ENCODE measurements around the gene OR4K14.
"Not testable (repeated sequence)": the region's sequence is repeated elsewhere in the genome, so short reads cannot be mapped to it uniquely, and the experiment has no call there.

The OR4K14 gene, protein sequence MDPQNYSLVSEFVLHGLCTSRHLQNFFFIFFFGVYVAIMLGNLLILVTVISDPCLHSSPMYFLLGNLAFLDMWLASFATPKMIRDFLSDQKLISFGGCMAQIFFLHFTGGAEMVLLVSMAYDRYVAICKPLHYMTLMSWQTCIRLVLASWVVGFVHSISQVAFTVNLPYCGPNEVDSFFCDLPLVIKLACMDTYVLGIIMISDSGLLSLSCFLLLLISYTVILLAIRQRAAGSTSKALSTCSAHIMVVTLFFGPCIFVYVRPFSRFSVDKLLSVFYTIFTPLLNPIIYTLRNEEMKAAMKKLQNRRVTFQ

GRCh38 chr14:20019257-20019865 is at the start of gene OR4K14:
TSS of gene OR4K14 (minus strand) at chr14:20019307. CDS start at chr14:20015193, 4,114 bp downstream.
- in situ Hi-C loops (cut with MboI; ENCODE audit: low sequenced_read_pairs) = no loop called here

DNA sequence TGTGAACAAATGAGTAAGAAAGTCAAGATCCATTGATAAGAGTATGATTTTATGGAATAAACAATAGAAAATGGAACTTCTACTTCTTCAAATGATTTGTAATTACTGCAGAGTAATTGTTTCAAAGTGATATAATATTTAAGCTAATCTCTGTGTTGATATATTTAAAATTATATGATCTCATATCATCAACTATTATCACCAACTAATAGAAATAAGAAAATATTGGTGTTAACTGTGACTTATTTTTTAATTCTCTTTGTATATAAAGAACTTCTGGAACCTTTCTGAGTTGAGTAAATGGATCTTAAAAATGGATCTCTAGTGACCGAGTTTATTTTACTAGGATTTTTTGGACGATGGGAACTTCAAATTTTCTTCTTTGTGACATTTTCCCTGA is 40.6 kb upstream of the OR4K14 start, which contains the start of gene OR4L1:
OR4L1 (plus strand) TSS at position 301 of the 400 bp plus-strand sequence; CDS start at position 301, 0 bp downstream.
- in situ Hi-C loops (cut with MboI; ENCODE audit: low sequenced_read_pairs) = no loop called here

- in situ Hi-C loops (cut with MboI; ENCODE audit: low sequenced_read_pairs) = no loop called here
Measured at GRCh38 chr14:20048202-20048601, 29.1 kb upstream of the OR4K14 start.

- in situ Hi-C loops (cut with MboI; ENCODE audit: low sequenced_read_pairs) = no loop called here
Measured at GRCh38 chr14:20044243-20044642, 25.1 kb upstream of the OR4K14 start.

DNA sequence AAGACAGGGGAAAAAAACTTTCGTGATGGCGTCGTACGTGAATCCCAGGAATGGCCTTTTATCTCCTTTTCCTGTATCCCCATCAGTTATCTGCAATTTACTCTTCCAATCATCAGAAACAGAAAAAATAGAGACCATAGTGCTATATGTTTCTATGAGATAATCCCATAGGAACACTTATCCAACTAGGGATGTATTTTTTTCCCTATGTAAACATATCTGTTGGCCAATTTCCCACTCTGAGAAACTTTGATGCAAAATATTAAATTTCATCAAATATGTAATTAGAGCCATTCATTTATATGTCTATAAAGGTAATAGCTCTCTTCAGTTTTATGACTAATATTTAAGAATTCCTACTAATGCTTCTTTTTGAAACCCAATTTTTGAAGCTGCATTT is 16.8 kb upstream of the OR4K14 start, which contains the start of gene OR4K13:
OR4K13 (minus strand) TSS at position 101 of the 400 bp plus-strand sequence. CDS start 1,280 bp downstream, outside the sequence.
- in situ Hi-C loops (cut with MboI; ENCODE audit: low sequenced_read_pairs) = no loop called here

GRCh38 chr14:20035449-20035848 is 16.3 kb upstream of the OR4K14 start:
- in situ Hi-C loops (cut with MboI; ENCODE audit: low sequenced_read_pairs) = no loop called here

DNA sequence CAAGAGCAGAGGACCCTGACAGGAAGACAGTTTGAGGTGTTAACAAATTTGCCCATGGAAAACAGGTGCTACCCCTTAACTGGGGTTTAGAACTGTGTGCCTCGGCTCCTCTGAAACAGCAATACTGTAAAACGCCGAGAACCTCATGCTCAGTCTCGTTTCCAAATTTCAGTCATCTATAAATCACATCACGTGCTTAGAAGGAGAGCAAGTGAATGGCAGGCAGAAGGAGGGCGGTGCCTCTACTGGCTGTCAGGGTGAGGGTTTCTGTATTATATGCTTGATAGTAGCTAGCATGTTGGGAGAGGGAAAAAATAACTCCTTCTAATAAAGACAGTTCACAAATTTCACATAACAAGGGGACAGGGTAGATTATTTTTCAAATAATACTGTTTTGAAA is 12.0 kb upstream of the OR4K14 start:
- in situ Hi-C loops (cut with MboI; ENCODE audit: low sequenced_read_pairs) = no loop called here

DNA sequence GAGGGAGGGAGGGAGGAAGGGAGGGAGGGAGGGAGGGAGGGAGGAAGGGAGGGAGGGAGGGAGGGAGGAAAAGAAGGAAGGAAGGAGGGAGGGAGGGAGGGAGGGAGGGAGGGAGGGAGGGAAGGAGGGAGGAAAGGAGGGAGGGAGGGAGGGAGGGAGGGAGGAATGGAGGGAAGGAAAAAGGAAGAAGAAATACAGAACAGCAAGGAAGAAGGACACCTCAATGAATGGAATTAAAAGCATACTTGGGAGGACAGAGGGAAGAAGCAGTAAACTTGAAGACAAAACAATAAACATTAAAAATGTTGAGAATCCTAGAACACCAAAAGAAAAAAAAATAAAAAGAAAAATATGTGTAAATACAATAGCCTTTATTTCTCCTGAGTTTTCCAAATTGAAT is 11.0 kb downstream of the OR4K14 start:
- in situ Hi-C loops (cut with MboI; ENCODE audit: low sequenced_read_pairs) = no loop called here

GRCh38 chr14:20002319-20002718 is 16.8 kb downstream of the OR4K14 start:
- in situ Hi-C loops (cut with MboI; ENCODE audit: low sequenced_read_pairs) = no loop called here

DNA sequence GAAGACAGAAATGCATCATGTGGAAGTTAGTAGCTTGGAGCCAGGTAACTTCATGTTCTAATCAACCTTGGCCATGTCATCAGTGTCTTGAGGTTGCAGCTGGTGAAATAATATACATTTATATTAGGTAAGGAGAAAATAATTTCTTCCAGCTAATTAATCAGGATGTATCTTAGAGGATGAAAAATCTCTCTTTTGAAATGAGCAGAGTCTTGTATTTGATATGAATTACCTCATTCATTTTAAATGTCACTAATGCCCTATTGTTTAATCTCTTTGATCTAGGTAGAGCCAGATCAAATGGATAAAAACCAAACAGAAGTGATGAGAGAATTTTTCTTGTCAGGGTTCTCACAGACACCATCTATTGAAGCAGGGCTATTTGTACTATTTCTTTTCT is 17.2 kb downstream of the OR4K14 start, which contains the start of gene OR4Q2:
OR4Q2 (plus strand) TSS at position 301 of the 400 bp plus-strand sequence.
- in situ Hi-C loops (cut with MboI; ENCODE audit: low sequenced_read_pairs) = no loop called here

DNA sequence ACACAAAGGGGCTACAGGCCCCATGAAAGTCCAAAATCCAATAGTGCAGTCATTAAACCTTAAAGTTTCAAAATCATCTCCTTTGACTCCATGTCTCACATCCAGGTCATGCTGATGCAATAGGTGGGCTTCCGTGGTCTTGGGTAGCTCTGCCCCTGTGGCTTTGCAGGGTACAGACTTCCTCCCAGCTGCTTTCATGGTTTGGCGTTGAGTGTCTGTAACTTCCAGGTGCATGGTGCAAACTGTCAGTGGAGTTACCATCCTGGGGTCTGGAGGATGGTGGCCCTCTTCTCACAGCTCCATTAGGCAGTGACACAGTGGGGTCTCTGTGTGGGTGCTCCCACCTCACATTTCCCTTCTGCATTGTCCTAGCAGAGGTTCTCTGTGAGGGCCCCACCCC is 25.7 kb downstream of the OR4K14 start:
- in situ Hi-C loops (cut with MboI; ENCODE audit: low sequenced_read_pairs) = no loop called here

- in situ Hi-C loops (cut with MboI; ENCODE audit: low sequenced_read_pairs) = no loop called here
Measured at GRCh38 chr14:19975291-19975690, 43.8 kb downstream of the OR4K14 start, which contains the start of gene OR4K15. TSS of gene OR4K15 (plus strand) at chr14:19975591. CDS start at chr14:19975591, 0 bp downstream.

- in situ Hi-C loops (cut with MboI; ENCODE audit: low sequenced_read_pairs) = no loop called here
Measured at GRCh38 chr14:19974844-19975243, 44.3 kb downstream of the OR4K14 start.

- in situ Hi-C loops (cut with MboI; ENCODE audit: low sequenced_read_pairs) = not testable (repeated sequence)
Measured at GRCh38 chr14:19969735-19970134, 49.4 kb downstream of the OR4K14 start.

Data from HL-60/S4 (cell line).